MM.1S (cell line): ENCODE measurements around the gene ZFYVE28.

Experiments
- DNase-seq: peaks from one replicate; pipeline ENCODE4 v3.0.0-alpha.2; 2015
- H2AFZ ChIP-seq: fragments of 300-600 bp; sonication (generic); 2 replicates; pipeline ENCODE4 v1.6.0; 2016; ENCODE audit warnings: antibody characterized with exemption, low read length
- H3F3A ChIP-seq: fragments of 300-600 bp; sonication (generic); 2 replicates; pipeline ENCODE4 v1.6.1; 2016; ENCODE audit warnings: mild to moderate bottlenecking, antibody characterized with exemption, low read length, moderate library complexity, mixed read lengths; ENCODE audit not compliant: insufficient read depth
- H3K27ac ChIP-seq: fragments of 300-600 bp; sonication (generic); 2 replicates; pipeline ENCODE4 v1.5.1; 2016; ENCODE audit warnings: mild to moderate bottlenecking, low read length
- H3K27me3 ChIP-seq: fragments of 300-600 bp; sonication (generic); replicated peaks from 2 replicates; pipeline ENCODE4 v1.6.0; 2016; ENCODE audit warnings: low read length; ENCODE audit not compliant: insufficient read depth
- H3K36me3 ChIP-seq: fragments of 300-600 bp; sonication (generic); replicated peaks from 2 replicates; pipeline ENCODE4 v1.6.1; 2016; ENCODE audit warnings: mild to moderate bottlenecking, low read length, mixed read lengths; ENCODE audit not compliant: insufficient read depth
- H3K4me1 ChIP-seq: fragments of 300-600 bp; sonication (generic); 2 replicates; pipeline ENCODE4 v1.6.1; 2016; ENCODE audit warnings: low read length, mixed read lengths
- H3K4me2 ChIP-seq: fragments of 300-600 bp; sonication (generic); 2 replicates; pipeline ENCODE4 v1.6.0; 2016; ENCODE audit warnings: low read depth, low read length
- H3K4me3 ChIP-seq: fragments of 300-600 bp; sonication (generic); 2 replicates; pipeline ENCODE4 v1.5.1; 2016; ENCODE audit warnings: low read length, mixed read lengths
- H3K79me2 ChIP-seq: fragments of 300-600 bp; sonication (generic); 2 replicates; pipeline ENCODE4 v1.6.1; 2016; ENCODE audit warnings: mixed run types, low read length, mixed read lengths
- H3K9ac ChIP-seq: fragments of 300-600 bp; sonication (generic); 2 replicates; pipeline ENCODE4 v1.6.1; 2016; ENCODE audit warnings: low read length, mixed read lengths
- H3K9me2 ChIP-seq: fragments of 300-600 bp; sonication (generic); replicated peaks from 2 replicates; pipeline ENCODE4 v1.6.1; 2016; ENCODE audit warnings: mild to moderate bottlenecking, low read length, mixed read lengths; ENCODE audit not compliant: insufficient read depth
- H3K9me3 ChIP-seq: fragments of 300-600 bp; sonication (generic); replicated peaks from 2 replicates; pipeline ENCODE4 v1.6.1; 2016; ENCODE audit warnings: mild to moderate bottlenecking, low read length, mixed read lengths; ENCODE audit not compliant: insufficient read depth
- H4K20me1 ChIP-seq: fragments of 300-600 bp; sonication (generic); 2 replicates; pipeline ENCODE4 v1.6.1; 2016; ENCODE audit warnings: mild to moderate bottlenecking, low read length, moderate library complexity, mixed read lengths; ENCODE audit not compliant: insufficient read depth
- EZH2 ChIP-seq: fragments of 300-600 bp; sonication (generic); optimal IDR thresholded peaks from 2 replicates; pipeline ENCODE3; 2017; ENCODE audit warnings: low read depth, mild to moderate bottlenecking, antibody characterized with exemption, low read length, mixed read lengths
- EZH2phosphoT487 ChIP-seq: fragments of 300-600 bp; sonication (generic); IDR thresholded peaks from 2 replicates; pipeline ENCODE4 v1.6.1; 2018; ENCODE audit warnings: antibody characterized with exemption, low read length
- TF ChIP-seq, protein P1 (sequence below): fragments of 300-600 bp; sonication (generic); IDR thresholded peaks from 2 replicates; pipeline ENCODE4 v1.5.1; 2016; ENCODE audit warnings: antibody characterized with exemption, low read length, mixed read lengths

The ZFYVE28 gene

DNA sequence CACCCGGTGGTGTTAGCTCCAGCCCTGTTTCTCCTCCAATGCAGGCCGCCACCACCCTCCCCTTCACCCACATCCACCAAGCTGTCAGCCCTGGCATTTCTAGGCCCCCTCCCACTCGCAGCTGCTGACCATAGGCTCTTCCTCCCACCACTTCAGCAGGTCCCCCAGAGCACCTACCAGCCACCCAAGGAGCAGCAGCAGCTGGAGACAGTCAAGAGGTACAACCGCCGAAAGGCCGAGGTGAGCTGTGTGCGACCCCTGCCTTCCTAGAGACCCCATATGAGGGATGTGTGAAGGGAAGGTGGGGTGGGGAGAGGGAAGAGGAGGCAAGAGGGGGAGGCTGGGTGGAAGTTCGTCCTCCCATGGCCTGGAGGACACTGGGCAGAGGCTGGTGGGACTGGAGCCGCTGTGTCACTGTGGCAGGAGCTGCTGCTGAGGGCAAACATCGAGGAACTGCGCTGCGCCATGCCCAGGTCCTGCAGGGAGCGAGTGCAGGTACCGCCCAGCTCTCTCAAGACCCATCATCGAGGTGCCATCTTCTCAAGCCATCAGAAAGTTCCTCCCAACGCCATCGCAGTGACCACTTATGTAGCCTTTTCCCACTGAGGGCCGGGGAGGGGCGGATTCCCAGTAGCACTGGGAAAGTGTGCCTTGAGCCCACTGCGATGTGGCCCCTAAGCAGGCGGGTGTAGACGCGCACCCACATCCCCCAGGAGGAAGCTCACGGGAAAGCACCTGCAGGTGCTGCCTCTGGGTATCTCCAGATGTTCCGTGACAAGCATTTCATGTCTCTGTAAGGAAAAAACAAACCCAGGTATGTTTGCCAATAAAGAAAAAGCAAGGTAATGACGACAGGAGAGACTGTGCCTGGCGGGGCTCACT lies 31.3 kb upstream of the ZFYVE28 start:
- no peak overlapping the region for H2AFZ ChIP-seq
- no peaks in the 10 kb centered on the region for H3K79me2 ChIP-seq
- no peaks in the 10 kb centered on the region for H3K9me3 ChIP-seq
- no peaks in the 10 kb centered on the region for H3K9me2 ChIP-seq
- H3K4me1 ChIP-seq = no peaks in the 10 kb centered on the region
- H3F3A ChIP-seq = no peaks in the 10 kb centered on the region
- no peak overlapping the region for H3K27ac ChIP-seq
- no peak for DNase-seq
- H3K4me3 ChIP-seq = no peak overlapping the region
- peaks cover 8% of the 10 kb centered on the region; the same call in 1 of the 2 replicates for H3K27me3 ChIP-seq
- H4K20me1 ChIP-seq = no peaks in the 10 kb centered on the region
- H3K4me2 ChIP-seq = no peak overlapping the region
- no peak overlapping the region for H3K9ac ChIP-seq
- no peaks in the 10 kb centered on the region for H3K36me3 ChIP-seq
- TF ChIP-seq EZH2phosphoT487 = no peak
- TF ChIP-seq, protein P1, sequence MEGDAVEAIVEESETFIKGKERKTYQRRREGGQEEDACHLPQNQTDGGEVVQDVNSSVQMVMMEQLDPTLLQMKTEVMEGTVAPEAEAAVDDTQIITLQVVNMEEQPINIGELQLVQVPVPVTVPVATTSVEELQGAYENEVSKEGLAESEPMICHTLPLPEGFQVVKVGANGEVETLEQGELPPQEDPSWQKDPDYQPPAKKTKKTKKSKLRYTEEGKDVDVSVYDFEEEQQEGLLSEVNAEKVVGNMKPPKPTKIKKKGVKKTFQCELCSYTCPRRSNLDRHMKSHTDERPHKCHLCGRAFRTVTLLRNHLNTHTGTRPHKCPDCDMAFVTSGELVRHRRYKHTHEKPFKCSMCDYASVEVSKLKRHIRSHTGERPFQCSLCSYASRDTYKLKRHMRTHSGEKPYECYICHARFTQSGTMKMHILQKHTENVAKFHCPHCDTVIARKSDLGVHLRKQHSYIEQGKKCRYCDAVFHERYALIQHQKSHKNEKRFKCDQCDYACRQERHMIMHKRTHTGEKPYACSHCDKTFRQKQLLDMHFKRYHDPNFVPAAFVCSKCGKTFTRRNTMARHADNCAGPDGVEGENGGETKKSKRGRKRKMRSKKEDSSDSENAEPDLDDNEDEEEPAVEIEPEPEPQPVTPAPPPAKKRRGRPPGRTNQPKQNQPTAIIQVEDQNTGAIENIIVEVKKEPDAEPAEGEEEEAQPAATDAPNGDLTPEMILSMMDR = no peak

DNA sequence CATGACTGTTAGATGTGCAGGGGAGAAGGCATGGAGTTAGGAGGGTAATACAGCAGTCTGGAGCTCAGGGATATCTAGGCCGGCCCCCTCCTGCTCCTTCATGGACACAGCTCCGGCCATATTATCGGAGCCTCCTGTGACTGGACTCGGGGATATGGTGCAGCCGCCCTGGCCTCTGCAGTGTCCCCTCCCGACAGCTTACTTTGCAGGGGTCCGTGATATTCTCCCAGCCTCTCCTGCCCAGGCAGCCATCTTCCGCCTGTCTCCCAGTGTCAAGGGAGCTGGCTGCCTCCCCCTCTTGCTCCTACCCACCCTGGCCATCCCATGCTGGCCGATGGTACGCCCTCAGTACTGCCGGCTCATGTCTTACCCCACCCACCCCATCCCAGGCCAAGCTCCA lies 30.6 kb upstream of the ZFYVE28 start:
- no peak for DNase-seq
- TF ChIP-seq EZH2phosphoT487 = no peak
- TF ChIP-seq, protein P1 = no peak
- no peak for TF ChIP-seq EZH2
- Histone ChIP-seq H3K27me3 (peaks cover 8% of the 10 kb centered on the region; the same call in 1 of the 2 replicates), H3K27ac (no peak overlapping the region), H3K4me2 (no peak overlapping the region), H3K9me3 (no peaks in the 10 kb centered on the region), H2AFZ (no peak overlapping the region), H3K9me2 (no peaks in the 10 kb centered on the region), H3K4me1 (no peaks in the 10 kb centered on the region), H3K79me2 (no peaks in the 10 kb centered on the region), H4K20me1 (no peaks in the 10 kb centered on the region), H3K4me3 (no peak overlapping the region), H3F3A (no peaks in the 10 kb centered on the region), H3K9ac (no peak overlapping the region), H3K36me3 (no peaks in the 10 kb centered on the region)

DNA sequence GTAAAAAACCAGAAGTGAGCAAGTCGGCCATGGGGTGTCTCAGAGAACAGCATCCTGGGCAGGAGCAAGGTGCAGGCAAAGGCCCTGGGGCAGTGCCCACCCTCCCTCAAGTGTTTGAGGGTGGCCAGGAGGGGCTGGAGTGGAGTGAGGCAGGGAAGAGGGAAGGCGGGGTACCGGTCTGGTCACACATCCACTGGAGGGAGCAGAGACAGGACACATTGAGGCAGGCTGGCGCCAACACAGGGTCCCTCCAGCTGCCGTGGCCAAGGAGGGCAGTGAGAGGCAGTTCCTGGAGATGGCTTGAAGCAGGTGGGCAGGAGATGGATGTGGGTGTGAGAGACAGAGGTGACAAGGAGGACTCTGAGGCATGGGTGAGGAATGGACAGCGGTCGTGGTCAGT lies 30.1 kb upstream of the ZFYVE28 start:
- H4K20me1 ChIP-seq = no peaks in the 10 kb centered on the region
- H3F3A ChIP-seq = no peaks in the 10 kb centered on the region
- no peak overlapping the region for H3K27ac ChIP-seq
- H3K4me1 ChIP-seq = no peaks in the 10 kb centered on the region
- H3K4me3 ChIP-seq = no peak overlapping the region
- no peak overlapping the region for H3K9ac ChIP-seq
- H3K79me2 ChIP-seq = no peaks in the 10 kb centered on the region
- H3K36me3 ChIP-seq = no peaks in the 10 kb centered on the region
- H2AFZ ChIP-seq = no peak overlapping the region
- no peak for DNase-seq
- no peaks in the 10 kb centered on the region for H3K9me2 ChIP-seq
- H3K9me3 ChIP-seq = no peaks in the 10 kb centered on the region
- no peak overlapping the region for H3K4me2 ChIP-seq
- no peak for TF ChIP-seq EZH2phosphoT487
- TF ChIP-seq, protein P1 = no peak
- TF ChIP-seq EZH2 = no peak
- peaks cover 8% of the 10 kb centered on the region; the same call in 1 of the 2 replicates for H3K27me3 ChIP-seq
